VCaP (cell line): Measurements from ENCODE around the gene KANSL1L.

Experiments
- H3K27ac ChIP-seq: fragments of 450-650 bp; 2 replicates; pipeline ENCODE4 v1.5.1; 2017
- CTCF ChIP-seq: fragments of 450-650 bp; conservative IDR thresholded peaks from 2 replicates; pipeline ENCODE4 v1.5.1; 2017; ENCODE audit warnings: mild to moderate bottlenecking, moderate library complexity

Gene KANSL1L

DNA sequence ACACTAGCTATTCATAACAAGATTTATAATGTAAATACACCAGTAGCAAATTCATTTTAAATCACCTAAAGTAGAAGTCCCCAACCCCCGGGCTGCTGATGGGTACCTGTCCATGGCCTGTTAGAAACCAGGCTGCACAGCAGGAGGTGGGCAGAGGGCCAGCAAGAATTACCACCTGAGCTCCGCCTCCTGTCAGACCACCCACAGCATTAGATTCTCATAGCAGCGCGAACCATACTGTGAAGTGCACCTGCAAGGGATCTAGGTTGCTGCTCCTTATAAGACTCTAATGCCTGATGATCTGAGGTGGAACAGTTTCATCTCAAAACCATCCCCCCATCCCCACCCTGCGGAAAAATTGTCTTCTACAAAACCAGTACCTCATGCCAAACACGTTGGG, 71.3 kb downstream of the KANSL1L start:
- TF ChIP-seq CTCF = no peak
- H3K27ac ChIP-seq = no peak overlapping the region

GRCh38 chr2:210094787-210095186, 76.4 kb downstream of the KANSL1L start:
- TF ChIP-seq CTCF = no peak
- no peak overlapping the region for H3K27ac ChIP-seq

DNA sequence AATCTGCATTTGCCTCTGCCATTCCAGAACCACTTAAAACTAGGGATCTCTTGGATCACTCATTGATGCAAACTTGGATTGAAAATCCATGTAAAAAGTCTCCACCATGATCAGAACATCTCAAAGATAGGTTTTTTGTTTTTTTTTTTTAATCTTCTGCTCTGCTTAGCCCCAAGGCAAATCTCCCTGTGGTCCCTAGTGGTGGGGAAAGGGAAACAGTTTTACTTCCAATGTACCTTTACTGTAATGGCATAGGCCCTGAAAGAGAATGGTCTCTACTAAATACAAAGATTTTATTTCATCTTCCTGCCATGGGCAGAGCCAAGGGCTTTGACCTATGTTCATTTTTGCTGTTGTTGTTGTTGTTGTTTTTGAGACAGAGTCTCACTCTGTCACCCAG, 78.4 kb downstream of the KANSL1L start:
- H3K27ac ChIP-seq = no peak overlapping the region
- no peak for TF ChIP-seq CTCF

DNA sequence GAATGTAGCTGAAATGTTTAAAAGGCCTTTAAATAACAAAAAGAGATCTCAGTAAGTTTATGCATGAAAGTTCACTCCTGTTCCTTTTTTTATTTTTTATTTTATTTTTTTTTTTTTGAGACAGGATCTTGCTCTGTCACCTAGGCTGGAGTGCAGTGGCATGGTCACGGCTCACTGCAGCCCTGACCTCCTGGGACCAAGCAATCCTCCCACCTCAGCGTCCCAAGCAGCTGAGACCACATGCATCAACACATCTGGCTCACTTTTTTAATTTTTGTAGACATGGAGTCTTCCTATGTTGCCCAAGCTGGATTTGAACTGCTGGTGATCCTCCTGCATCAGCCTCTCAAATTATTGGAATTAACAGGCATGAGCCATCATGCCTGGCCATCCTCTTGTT, 84.3 kb downstream of the KANSL1L start:
- no peak overlapping the region for H3K27ac ChIP-seq
- no peak for TF ChIP-seq CTCF

- H3K27ac ChIP-seq = no peak overlapping the region
- no peak for TF ChIP-seq CTCF
Measured at GRCh38 chr2:210086292-210086691, 84.9 kb downstream of the KANSL1L start.

- peak; percentile 86 for TF ChIP-seq CTCF
- no peak overlapping the region for H3K27ac ChIP-seq
Measured at GRCh38 chr2:210072922-210073509, 98.2 kb downstream of the KANSL1L start.

GRCh38 chr2:210072493-210072892, 98.7 kb downstream of the KANSL1L start:
- H3K27ac ChIP-seq = no peak overlapping the region
- no peak for TF ChIP-seq CTCF
